ENCODE measurements around the gene TECPR2.

Gene TECPR2

DNA sequence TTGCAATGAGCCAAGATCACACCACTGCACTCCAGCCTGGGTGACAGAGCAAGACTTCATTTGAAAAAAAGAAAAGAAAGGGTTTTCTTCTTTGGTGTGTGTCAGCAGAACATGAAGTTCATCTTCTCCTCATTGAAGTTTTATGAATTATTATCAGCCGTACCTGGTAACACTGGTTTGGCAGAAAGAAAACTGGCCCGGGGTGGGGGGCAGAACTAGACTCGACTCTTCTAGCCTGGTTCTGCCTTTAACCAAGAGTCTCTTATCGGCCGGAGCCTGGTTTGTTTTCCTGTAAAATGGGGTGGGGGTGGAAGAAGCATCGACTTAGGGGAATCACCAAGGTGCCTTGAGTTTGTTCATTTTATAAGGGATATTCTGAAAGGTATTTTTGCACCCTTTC, 64.1 kb downstream of the TECPR2 start:
- no peak for DNase-seq (ENCODE audit: low spot score)

DNA sequence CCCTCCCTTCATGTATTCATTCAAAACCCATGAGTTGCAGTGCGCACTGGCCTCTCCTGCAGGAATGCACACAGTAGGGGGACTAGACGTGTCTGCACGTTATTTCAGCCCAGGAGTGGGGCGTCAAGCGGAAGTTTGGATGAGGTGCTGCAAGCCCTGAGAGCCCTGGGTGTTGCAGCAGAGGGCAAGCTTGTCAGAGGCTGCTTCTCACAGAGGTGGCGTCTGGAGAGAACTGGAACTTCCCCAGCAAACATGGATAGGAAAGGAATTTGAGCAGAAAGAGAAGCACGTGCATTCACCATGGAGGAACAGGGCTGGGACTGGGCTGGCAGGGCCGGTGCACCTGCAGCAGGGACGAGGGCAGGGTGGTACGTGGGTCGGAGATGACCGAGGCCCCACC, 64.9 kb downstream of the TECPR2 start:
- no peak for DNase-seq (ENCODE audit: low spot score)

DNA sequence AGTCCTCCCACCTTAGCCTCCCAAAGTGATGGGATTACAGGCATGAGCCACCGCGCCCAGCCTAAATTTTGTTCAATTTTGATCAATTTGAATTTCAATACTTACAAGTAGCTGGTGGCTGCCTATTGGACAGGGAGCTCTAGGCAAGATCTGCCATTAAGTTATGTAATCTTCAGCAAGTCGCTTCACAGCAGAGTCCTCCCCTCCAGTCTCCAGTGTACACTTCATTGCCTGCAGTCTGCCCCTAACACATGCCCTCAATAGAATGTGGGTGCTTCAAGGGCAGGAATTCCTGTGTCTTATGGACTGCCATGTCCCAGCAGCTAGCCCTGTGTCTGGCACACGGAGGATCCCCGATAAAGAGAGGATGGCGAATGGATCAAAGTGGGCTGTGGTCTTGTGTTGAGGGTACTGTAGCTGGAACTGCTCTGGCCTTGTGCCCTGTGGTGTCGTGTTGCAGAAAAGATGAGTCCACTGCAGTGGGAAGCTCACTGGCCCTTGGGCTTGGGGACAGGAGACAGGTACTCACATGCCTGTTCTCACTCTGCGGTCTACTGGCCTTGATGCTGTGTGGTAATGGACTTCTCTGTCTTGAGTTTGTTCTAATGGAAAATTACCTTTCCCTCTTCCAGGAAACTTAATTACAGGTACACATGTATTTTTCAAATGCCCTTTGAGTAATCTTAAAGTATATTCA, 67.6 kb downstream of the TECPR2 start:
- DNase-seq (ENCODE audit: low spot score): no peak

DNA sequence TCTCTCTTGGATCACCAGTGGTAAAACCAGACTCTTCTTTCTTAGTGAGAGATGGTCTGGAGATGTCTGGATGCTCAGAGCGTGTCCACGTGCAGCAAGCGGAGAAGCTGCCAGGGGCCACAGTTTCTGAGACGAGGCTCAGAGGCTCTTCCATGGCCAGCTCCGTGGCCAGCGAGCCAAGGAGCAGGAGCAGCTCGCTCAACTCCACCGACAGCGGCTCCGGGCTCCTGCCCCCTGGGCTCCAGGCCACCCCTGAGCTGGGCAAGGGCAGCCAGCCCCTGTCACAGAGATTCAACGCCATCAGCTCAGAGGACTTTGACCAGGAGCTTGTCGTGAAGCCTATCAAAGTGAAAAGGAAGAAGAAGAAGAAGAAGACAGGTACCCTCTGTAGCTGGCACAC, 69.0 kb downstream of the TECPR2 start:
- DNase-seq (ENCODE audit: low spot score): no peak

DNA sequence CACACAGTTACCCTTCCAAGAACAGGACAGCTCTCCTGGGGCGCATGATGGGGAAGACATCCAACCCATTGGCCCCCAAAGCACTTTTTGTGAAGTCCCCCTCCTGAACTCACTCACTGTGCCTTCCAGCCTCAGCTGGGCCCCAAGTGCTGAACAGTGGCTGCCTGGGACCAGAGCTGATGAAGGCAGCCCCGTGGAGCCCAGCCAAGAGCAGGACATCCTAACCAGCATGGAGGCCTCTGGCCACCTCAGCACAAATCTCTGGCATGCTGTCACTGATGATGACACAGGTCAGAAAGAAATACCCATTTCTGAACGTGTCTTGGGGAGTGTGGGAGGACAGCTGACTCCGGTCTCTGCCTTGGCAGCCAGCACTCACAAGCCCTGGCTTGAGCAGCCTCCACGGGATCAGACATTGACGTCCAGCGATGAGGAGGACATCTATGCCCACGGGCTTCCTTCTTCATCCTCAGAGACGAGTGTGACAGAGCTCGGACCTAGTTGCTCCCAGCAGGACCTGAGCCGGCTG, 72.0 kb downstream of the TECPR2 start:
- no peak for DNase-seq (ENCODE audit: low spot score)

DNA sequence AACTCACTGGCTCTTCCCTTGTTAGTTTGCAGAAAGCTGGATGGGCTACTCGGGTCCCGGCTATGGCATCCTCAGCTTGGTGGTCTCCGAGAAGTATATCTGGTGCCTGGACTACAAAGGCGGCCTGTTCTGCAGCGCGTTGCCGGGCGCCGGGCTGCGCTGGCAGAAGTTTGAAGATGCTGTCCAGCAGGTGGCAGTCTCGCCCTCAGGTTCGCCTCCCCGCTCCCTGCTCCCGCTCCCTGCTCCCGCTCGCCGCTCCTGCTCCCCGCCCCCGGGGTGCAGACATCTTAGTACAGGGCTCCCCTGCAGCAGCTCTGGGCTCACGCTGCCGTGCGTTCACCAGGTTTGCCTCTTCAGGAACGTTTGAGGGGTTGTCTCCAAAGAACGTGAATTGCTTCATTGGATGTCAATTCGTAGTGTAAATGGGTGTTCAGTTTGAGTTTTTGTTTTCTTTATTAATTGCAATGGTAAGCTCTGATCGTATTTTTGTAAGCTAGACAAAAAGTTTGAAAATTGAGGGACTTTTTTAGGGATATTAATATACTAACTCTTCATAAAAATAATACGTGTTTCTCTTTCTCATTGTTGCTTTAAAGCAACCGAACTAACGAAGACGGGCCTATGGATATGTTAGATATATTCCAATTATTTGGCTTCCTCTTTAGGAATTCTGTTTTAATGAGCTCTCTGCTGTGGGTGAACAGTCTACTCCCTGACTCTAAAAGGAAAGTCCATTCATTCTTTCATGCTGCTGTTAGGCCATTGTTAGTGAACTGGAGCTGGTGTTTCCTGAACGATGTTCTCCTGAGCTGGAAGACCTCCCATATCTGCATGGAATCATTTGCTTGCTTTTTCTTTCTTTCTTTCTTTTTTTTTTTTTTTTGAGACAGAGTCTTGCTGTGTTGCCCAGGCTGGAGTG, 75.5 kb downstream of the TECPR2 start:
- peak; percentile 81 for DNase-seq (ENCODE audit: low spot score)

DNA sequence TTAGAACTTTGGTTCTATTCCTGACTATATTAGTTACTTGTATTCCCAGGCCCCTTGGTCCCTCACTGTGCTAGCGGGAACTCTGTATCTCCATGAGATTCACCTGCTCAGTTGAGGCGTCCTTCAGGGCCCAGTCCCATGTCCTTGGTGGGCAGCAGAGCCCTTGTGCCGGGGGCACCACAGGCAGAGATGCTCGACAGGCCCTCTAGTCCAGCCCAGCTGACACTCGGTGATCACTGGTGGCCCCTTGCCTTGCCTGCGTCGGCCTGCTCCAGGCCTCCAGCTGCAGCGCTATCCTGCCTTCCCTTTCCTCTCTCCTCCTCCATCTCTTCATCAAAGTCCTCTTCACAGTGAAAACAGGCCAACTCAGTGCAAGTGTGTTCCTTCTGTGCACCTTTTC, 76.8 kb downstream of the TECPR2 start:
- no peak for DNase-seq (ENCODE audit: low spot score)

DNA sequence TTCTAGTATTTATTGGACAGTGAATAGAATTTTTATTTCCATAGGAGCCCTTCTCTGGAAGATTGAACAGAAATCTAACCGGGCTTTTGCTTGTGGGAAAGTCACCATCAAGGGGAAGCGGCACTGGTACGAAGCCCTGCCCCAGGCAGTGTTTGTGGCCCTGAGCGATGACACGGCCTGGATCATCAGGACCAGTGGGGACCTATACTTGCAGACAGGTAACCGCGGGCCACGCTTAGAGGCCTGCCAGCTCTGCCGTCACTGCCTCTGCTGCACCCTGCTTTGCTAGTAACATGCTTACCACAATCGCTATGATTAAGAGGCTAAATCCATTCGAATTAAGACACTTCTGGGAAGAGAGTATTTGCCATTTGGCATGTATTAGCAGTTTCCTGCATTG, 77.7 kb downstream of the TECPR2 start:
- DNase-seq (ENCODE audit: low spot score): no peak

DNA sequence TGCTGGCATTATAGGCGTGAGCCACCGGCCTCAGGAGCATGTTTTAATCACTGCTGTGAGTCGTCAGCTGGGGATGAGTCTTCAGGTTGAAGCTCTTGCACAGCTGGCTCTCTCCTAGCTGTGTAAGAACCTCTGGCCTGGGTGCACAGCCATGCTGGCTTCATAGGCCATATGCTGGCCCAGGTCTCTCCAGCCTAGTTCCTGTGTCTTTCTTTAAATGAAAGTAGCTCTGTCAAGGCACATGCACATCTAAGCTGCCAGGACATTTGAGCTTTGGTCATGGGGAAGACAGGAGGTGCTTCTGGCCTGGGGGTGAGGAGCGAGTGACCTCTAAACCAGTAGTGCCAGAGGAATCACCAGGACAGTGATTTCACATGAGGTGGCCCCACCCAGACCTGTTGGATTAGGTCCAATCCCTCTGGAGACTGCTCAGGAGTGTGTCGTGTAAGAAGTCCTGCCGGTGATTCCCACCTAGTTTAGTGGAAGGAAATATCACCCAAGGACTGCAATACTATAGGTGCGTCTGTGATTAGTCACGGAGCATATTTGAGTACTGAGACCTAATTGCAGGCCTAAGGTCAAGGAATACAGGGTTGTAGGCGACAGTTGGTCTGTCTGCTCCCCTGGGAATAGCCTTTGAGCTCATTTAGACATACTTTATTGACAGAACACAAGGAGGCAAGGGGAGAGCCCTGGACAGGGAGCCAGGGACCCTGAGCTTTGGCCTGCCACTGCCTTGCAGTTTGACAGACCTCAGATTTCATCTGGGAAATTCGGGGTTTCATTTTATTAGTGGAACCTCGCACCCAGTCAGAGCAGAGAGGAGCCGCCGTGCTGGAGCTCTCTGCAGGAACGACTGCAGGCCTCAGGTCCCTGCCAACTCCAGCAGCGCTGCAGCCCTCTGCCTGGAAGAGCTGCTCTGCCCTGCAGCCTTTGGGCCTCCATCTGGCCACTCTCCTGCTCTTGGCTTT, 79.8 kb downstream of the TECPR2 start:
- peak; percentile 53 for DNase-seq (ENCODE audit: low spot score)

DNA sequence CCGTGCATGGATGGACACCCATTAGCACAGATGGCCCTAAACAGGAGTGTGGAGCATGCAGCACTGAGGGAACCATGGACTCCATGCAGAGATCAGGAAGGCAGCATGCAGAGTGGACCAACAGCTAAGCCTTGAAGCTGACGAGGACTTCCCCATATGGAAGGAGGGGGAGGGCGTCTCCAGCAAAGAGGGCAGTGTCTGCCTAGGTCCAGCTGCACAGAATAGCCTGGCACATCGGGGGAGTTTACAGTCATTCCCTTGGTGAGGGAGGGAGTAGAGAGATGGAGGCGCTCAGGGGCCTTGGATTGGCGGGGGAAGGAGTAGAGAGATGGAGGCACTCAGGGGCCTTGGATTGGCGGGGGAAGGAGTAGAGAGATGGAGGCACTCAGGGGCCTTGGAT, 82.3 kb downstream of the TECPR2 start:
- no peak for DNase-seq (ENCODE audit: low spot score)

DNA sequence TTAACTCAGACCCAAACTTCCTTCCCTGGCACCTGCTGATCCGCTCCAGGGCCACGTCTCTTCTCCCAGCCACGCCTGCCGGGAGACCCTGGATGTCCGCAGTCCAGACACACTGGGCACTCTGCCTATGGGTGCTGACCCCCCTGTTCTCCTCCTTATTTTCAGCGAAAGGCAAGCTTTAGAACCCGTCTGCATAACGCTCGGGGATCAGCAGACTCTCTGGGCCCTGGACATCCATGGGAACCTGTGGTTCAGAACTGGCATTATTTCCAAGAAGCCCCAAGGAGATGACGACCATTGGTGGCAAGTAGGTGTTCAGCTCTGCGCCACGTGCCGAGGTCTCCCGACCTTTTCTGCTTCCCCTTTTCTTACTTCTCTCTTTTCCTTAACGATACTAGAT, 82.9 kb downstream of the TECPR2 start:
- DNase-seq (ENCODE audit: low spot score): no peak

DNA sequence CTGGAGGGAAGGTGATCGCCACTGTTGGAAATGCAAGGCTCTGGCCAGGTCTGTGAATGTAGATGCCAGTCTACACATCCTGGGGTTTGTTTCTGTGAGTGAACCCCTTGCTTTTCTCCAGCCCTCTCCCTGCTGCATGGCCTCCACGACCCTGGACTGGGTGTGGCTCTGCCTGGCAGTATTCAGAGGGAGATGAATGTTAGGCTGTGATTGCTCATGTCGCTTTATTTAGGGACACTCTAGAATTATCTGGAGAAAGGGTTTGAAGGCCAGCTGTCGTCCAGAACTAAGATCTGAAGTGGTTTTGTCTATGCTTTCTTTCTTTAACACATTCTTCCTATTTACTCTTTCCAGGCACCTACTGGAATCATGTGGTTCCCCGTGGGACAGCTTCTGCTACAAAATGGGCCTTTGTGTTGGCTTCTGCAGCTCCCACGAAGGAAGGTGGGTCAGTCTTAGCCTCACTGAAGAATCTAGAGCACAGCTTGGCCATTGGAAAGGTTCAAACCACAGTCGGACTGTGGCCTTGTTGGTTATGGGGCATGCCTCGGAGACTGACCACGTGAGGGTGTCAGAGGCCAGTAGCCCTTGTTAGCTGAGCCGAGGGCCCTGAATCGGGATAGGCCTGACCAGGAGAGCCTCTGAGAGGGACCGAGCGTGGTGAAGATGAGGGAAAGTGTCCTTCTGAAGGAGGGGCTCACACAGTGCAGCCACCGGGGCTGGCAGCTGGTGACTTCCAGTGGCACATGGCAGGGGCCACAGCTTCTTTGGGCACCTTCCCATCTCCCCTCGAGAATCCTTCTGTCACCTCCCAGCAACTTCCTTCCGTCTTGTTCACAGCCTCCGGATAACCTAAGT, 87.7 kb downstream of the TECPR2 start:
- DNase-seq (ENCODE audit: low spot score): no peak

DNA sequence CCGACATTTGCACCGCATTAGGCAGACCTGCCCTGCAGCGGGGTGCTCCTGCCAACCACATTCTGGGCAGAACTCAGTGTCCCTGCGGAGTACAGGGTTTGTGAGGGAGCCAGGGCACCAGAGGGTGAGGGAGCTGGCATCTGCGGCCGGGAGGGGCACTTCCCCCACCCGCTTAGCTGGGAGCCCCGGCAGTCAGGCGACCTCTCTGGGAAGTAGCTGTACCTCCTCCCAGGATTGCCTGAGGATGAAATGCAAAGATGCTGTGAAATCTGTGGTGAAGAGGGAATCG, 88.3 kb downstream of the TECPR2 start:
- DNase-seq (ENCODE audit: low spot score): no peak

DNA sequence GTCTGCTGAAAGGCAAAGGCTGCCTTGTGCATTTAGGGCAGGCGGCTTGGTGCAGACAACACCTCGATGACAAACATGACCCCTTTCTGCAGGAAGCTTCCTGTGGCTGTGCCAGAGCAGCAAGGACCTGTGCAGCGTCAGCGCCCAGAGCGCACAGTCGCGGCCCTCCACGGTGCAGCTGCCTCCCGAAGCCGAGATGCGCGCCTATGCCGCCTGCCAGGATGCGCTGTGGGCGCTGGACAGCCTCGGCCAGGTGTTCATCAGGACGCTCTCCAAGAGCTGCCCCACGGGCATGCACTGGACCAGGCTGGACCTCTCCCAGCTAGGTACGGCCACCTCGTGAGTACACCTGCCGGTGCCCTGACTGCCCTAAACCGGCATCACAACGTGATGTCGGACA, 89.6 kb downstream of the TECPR2 start:
- DNase-seq (ENCODE audit: low spot score): no peak

DNA sequence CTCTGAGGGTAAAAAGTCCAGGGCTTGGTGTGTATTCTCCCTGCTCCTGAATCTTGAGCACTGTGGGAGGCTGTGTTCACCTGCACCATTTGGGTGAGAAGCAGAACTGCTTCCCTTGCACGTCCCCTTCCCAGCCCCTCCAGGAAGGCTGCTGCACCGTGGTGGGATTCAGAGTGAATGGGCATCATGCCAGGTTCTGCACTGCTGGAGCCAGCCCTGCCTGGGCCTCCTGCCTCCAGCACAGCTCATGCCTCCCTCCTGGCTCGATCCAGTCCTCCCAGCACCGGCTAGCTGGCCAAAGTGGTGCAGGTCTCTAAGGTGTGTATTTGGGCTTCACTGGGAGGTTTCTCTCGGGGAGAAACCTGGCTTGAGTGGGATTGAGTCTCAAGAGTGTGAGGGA, 92.0 kb downstream of the TECPR2 start:
- DNase-seq (ENCODE audit: low spot score): no peak

DNA sequence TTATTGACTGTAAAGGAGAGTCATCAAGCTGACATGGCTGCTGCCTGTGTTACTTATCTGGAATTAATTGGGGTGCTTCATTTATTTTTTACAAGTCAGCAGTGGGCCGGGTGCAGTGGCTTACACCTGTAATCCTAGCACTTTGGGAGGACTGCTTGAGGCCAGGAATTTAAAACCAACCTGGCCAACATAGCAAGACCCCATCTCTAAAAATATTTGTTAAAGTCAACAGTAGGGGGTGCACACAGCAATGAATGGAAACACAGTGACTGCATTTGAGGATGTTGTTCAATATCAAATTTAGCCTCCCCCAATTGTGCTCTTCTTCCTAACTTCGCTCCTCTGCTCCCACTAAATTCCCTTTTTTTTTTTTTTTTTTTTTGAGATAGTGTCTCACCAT, 94.8 kb downstream of the TECPR2 start:
- DNase-seq (ENCODE audit: low spot score): no peak

DNA sequence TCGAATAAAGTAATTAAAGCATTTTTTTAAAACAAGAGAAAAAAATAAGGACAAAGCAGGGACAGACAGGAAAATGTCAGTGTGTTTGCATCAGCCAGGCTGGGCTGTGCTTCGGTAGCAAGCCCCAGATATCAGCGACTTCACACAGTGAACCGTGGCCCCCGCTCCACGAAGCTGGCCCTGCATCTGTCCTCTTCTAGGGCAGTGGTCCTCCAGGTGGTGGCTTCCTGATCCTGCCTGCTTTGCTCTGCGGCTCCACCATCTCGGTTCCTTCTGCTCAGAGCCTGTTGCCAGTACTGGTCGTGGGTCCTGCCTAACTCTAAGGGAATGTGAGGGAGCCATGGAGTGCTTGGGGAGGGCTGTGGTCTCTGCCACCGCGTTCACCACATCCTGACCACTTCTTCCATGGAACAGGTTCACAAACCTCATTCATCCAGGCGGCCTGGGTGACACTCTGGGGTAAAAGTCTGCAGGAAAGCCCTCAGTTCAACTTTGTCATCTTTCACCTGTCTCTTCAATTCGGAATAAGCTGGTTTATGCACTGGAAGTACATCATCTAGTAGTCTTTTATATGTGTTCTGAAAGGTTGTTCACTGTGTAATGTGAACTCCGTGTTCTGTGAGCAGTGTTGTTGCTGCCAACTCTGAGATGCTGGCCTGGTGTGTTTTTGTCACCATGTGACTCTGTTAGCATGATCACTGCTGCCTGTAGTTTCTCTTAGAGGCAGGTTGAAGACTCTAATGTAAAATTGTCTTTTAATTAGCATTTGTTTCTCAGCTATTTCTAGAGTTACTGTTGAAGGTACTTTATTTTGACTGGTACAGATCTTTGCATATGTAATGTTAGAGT, 99.0 kb downstream of the TECPR2 start:
- no peak for DNase-seq (ENCODE audit: low spot score)

DNA sequence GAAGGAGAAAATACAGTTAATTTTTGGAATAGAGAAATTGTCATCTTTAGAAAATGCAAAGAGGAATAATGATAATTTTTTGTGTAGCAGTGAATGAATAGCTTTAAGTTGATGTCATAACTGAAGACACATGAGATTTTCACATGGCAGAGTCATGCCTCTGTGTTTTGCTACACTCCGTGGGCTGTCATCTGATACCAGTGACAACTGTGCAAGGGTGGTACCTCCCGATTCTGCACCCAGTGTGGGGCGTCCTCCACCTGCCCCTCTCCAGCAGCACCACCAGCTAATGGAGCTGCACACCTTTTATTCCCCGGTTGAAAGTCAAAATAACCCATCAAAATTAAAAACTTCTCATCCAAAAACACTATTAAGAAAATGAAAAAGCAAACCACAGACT, 99.7 kb downstream of the TECPR2 start:
- DNase-seq (ENCODE audit: low spot score): no peak

DNA sequence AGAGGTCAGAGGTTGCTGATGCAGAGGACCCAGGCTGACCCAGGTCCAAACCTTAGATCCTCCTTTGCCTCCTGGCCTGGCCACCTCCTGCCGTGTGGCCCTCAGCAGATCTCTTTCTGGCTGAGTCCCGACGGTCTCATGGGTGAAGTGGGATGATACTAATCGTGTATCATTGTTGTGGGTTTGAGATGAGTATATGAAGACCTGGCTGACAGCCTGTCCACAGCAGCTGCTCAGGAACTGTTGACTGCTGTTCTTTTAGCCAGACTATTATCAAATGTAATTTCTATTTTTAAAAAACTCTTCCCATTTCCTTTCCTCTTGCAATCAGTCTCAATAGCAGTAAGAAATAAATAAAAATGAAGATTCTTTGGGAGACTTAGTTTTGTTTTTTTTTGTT, 101.3 kb downstream of the TECPR2 start:
- DNase-seq (ENCODE audit: low spot score): no peak

DNA sequence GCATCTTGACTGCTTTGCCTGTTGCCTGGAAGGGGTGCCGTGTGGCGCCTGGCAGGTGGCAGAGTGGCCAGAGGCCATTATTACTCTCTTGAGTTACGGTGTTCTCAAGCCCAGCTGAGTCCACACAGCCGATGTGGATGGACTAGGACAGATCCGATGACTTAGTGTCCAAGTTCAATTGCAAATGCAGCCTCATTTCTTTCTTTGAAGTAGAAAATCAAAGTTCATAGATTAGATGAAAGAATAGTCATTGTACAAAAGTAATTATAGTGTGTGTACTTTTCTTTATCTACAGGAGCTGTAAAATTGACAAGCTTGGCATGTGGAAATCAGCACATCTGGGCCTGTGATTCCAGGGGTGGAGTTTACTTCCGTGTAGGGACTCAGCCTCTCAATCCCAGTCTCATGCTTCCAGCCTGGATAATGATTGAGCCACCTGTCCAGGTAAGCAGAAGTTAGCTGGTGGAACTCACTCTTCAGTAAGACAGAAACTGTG, 102.2 kb downstream of the TECPR2 start:
- no peak for DNase-seq (ENCODE audit: low spot score)
